Activated T-cell treated with anti-CD3 and anti-CD28 coated beads, Interleukin-2, amount 50 U/mL, for 72 hours (primary cell): Measurements from ENCODE around the gene NR3C1. TPM values are rescaled to one million over a fixed set of nuclear protein-coding genes. Genes with fewer than 3 reads are reported as not detected.
A peak's percentile ranks its signal among the peaks of the same experiment; 100 is the strongest.

Experiments used
- ATAC-seq, 2 donors: fragments of 150-1000 bp; cut with Tn5 transposase; replicated peaks in 1 of 2; 2 replicates each; pipeline ENCODE4 v1.10.0; 2021; ENCODE audit warnings: moderate library complexity in 2 of 2, mild to moderate bottlenecking in 1 of 2
- DNase-seq, 2 donors: peaks; one replicate each; pipeline ENCODE4 v3.0.0; 2021 to 2022; ENCODE audit warnings: mixed read lengths in 1 of 2
- H3K27ac Mint-ChIP-seq: one replicate; pipeline ENCODE4 v1.8.0; 2022; ENCODE audit warnings: mild to moderate bottlenecking, moderate library complexity, mixed read lengths
- H3K27me3 Mint-ChIP-seq: one replicate; pipeline ENCODE4 v1.8.0; 2022; ENCODE audit warnings: low read depth, mixed read lengths
- H3K36me3 Mint-ChIP-seq, 2 donors: one replicate each; pipeline ENCODE4 v1.8.0; 2022; ENCODE audit warnings: mixed read lengths in 2 of 2, mild to moderate bottlenecking in 1 of 2; ENCODE audit not compliant: insufficient read depth in 2 of 2
- H3K4me1 Mint-ChIP-seq: one replicate; pipeline ENCODE4 v1.8.0; 2022; ENCODE audit warnings: low read depth, mixed read lengths
- H3K4me3 Mint-ChIP-seq, 2 donors: one replicate each; pipeline ENCODE4 v1.8.0; 2022; ENCODE audit warnings: mild to moderate bottlenecking in 2 of 2, mixed read lengths in 2 of 2, moderate library complexity in 2 of 2
- H3K9me3 Mint-ChIP-seq, 2 donors: one replicate each; pipeline ENCODE4 v1.8.0; 2022; ENCODE audit warnings: mixed read lengths in 2 of 2
- total RNA-seq, 2 donors: library from RNA; stranded (reverse); gene quantifications; one replicate each; pipeline ENCODE4 v1.2.3, GENCODE V29; 2022

Gene NR3C1
- total RNA-seq, result 100 to 1,000 TPM in 1 of 2 donors, 10 to 100 TPM in 1; 93.5 to 104 TPM

DNA sequence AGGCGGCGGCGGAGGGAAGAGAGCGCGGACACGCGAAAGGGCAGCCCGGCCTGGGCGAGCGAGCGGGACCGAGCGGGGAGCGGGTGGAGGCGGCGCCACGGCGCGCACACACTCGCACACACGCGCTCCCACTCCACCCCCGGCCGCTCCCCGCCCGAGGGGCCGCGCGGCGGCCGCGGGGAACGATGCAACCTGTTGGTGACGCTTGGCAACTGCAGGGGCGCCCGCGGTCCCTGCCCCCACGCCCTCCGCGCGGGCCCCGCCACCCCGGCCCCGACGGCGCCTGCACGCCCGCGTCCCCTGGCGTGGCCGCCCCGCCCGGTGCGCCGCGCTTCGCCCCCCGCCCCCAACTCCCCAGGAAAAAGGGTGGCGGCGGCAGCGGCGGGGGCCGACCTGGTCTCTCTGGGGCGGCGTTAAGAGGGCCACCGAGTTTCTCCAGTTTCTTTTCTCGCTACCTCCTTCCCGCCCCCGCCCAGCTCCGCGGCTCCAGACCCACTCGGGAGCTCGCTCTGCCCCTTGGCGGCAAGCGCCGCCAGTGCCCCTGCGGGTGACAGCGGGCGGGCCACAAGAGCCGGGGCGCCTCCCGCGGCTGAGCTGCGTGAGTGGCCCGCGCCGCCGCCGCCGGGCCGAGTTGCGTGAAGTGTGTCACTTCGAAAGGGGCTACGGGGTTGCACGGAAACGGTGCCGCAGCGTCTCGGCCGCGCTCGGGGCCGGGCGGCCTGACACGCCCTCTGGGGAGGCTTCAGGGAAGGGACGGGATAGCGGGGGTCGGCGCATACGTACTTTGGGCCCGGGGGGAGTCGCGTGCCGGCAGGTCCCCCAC lies at the start of gene NR3C1:
NR3C1 (minus strand) TSS at position 94 of the 823 bp plus-strand sequence. CDS start 2,847 bp downstream, outside the sequence.
- peaks cover 55% of the 10 kb centered on the region for H3K4me1 Mint-ChIP-seq
- peak within 1 kb of the TSS; percentile 98 for H3K27ac Mint-ChIP-seq
- H3K36me3 Mint-ChIP-seq, result peaks cover 11 to 31% of the 10 kb centered on the region in 2 donors
- no peaks in the 10 kb centered on the region for H3K27me3 Mint-ChIP-seq
- ATAC-seq (peak; percentile 68 to 70), DNase-seq (peak; percentile 88 to 89)
- H3K4me3 Mint-ChIP-seq, result peak within 1 kb of the TSS; percentile 91 to 96
- peaks cover 0 to 3% of the 10 kb centered on the region in 2 donors for H3K9me3 Mint-ChIP-seq

DNA sequence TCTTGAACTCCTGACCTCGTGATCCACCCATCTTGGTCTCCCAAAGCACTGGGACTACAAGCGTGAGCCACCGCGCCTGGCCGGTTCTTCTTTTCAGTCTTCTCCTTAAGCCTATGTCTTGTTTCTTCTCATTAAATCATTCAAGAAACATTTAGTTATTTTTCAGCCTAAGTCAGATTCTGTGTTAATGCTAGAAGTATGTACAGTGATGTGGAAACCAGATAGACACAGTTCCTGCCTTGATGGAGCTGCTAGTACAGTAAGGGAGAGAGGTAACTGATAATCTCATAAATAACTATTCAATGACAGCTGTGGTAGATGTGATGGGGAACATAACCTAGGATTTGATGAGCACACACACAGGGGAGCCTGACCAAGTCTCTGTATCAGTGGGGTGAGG lies 46.3 kb upstream of the NR3C1 start:
- DNase-seq (no peak), ATAC-seq (no peak)
- Mint-ChIP-seq H3K27ac (no peak overlapping the region), H3K4me3 (no peak overlapping the region), H3K27me3 (no peaks in the 10 kb centered on the region), H3K36me3 (no peaks in the 10 kb centered on the region), H3K9me3 (no peaks in the 10 kb centered on the region), H3K4me1 (peaks cover 29% of the 10 kb centered on the region)

- DNase-seq (no peak), ATAC-seq (no peak)
- no peak overlapping the region for H3K27ac Mint-ChIP-seq
- peaks cover 35% of the 10 kb centered on the region for H3K4me1 Mint-ChIP-seq
- H3K27me3 Mint-ChIP-seq, result no peaks in the 10 kb centered on the region
- no peak overlapping the region for H3K4me3 Mint-ChIP-seq
- H3K36me3 Mint-ChIP-seq, result no peaks in the 10 kb centered on the region
- no peaks in the 10 kb centered on the region for H3K9me3 Mint-ChIP-seq
Observed at GRCh38 chr5:143448518-143448917, 45.0 kb upstream of the NR3C1 start.

DNA sequence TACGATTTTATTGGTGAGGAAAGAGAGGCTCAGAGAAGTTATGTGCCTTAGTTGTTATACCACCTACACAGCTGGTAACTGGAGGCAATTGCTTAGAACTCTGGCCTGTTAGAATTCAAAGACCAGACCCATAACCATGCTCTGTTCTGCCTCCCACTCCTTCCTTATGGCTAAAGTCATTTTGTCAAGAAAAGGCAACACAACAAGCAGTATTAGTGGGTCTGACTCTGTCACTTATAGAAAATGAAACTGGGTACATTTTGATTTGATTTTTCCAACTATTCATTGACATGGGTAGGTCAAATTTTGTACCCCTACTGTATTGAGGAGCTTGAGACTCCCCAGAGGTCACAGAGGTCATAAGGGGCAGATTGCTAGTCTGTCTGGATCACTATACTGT lies 44.5 kb upstream of the NR3C1 start:
- H3K27ac Mint-ChIP-seq, result peak overlapping the region; percentile 70
- DNase-seq (no peak), ATAC-seq (peak; percentile 5 to 72)
- no peaks in the 10 kb centered on the region for H3K27me3 Mint-ChIP-seq
- H3K4me1 Mint-ChIP-seq, result peaks cover 35% of the 10 kb centered on the region
- no peaks in the 10 kb centered on the region for H3K36me3 Mint-ChIP-seq
- peak overlapping the region in 1 of 2 donors; percentile 63 for H3K4me3 Mint-ChIP-seq
- H3K9me3 Mint-ChIP-seq, result no peaks in the 10 kb centered on the region

- no peaks in the 10 kb centered on the region for H3K36me3 Mint-ChIP-seq
- peaks cover 35% of the 10 kb centered on the region for H3K4me1 Mint-ChIP-seq
- DNase-seq (peak; percentile 19 to 25), ATAC-seq (peak; percentile 65 to 82)
- no peaks in the 10 kb centered on the region for H3K9me3 Mint-ChIP-seq
- H3K27ac Mint-ChIP-seq, result peak overlapping the region; percentile 64
- H3K4me3 Mint-ChIP-seq, result no peak overlapping the region
- no peaks in the 10 kb centered on the region for H3K27me3 Mint-ChIP-seq
Observed at GRCh38 chr5:143446535-143447226, 43.2 kb upstream of the NR3C1 start.

DNA sequence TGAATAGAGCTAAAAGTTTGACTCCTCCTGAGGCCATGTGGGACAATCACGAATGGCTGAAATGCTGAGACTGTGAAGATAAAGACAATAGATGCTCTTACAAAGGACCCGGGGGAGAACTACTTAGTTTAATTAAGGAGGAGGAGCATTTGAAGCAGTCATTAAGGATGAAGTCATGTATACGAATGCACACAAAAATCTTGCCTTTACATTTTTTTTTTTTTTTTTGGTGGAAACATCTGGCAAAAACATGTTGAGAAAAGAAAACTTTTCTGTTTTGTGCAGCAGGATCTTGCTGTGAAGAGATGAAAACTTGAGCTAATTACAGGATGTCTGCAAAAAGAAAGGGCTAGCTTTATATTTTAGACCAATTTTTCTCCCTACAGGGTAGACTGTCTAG lies 42.3 kb upstream of the NR3C1 start:
- H3K4me1 Mint-ChIP-seq, result peaks cover 35% of the 10 kb centered on the region
- no peak overlapping the region for H3K27ac Mint-ChIP-seq
- H3K4me3 Mint-ChIP-seq, result no peak overlapping the region
- no peak for ATAC-seq
- H3K36me3 Mint-ChIP-seq, result no peaks in the 10 kb centered on the region
- no peak for DNase-seq
- H3K27me3 Mint-ChIP-seq, result no peaks in the 10 kb centered on the region
- H3K9me3 Mint-ChIP-seq, result no peaks in the 10 kb centered on the region

DNA sequence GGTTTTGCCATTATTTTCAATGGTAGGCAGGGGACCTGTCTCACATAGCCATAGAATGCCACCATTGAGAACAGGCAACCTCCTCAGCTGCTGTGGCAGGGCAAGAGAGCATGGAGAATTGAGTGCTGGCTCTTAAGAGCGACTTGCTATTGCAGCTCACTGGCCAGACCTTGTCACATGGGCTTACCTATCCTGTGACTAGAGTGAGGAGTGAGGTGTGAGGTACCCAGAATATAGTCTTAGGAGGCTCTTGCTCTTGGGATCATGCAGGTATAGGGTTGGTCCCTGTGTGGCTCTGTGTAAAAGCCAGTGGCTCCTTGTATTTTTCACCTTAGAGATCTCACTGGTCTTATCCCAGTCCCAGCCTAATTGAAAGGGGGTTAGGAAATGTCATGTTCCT lies 39.8 kb upstream of the NR3C1 start:
- H3K27ac Mint-ChIP-seq, result no peak overlapping the region
- DNase-seq (no peak), ATAC-seq (peak in 1 of 2 donors; percentile 64)
- H3K36me3 Mint-ChIP-seq, result no peaks in the 10 kb centered on the region
- no peaks in the 10 kb centered on the region for H3K27me3 Mint-ChIP-seq
- no peak overlapping the region for H3K4me3 Mint-ChIP-seq
- H3K4me1 Mint-ChIP-seq, result peaks cover 31% of the 10 kb centered on the region
- H3K9me3 Mint-ChIP-seq, result no peaks in the 10 kb centered on the region

DNA sequence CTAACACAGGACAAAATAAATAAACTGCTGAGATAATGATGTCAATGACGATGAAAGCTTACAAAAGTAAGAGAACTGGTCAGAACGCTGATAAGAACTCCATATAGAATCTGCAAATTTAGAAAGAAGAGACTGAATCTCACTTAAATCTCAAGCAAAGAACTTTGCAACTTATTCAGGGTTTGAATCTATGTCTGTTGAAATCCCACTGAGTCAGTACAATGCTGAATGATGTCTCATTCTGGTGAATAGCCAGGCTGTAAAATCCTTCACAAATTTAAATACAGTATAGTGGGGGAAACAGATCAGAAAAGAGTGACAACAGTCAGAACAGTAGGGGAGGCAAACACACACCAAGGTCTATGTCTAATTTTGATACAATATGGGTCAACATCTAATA lies 38.9 kb upstream of the NR3C1 start:
- DNase-seq (no peak), ATAC-seq (no peak)
- no peak overlapping the region for H3K4me3 Mint-ChIP-seq
- H3K27me3 Mint-ChIP-seq, result no peaks in the 10 kb centered on the region
- H3K9me3 Mint-ChIP-seq, result no peaks in the 10 kb centered on the region
- no peak overlapping the region for H3K27ac Mint-ChIP-seq
- no peaks in the 10 kb centered on the region for H3K36me3 Mint-ChIP-seq
- H3K4me1 Mint-ChIP-seq, result peaks cover 30% of the 10 kb centered on the region

- Mint-ChIP-seq H3K9me3 (no peaks in the 10 kb centered on the region), H3K27ac (peak overlapping the region; percentile 58), H3K27me3 (no peaks in the 10 kb centered on the region), H3K36me3 (no peaks in the 10 kb centered on the region), H3K4me1 (peaks cover 30% of the 10 kb centered on the region), H3K4me3 (no peak overlapping the region)
- DNase-seq (no peak), ATAC-seq (no peak)
Observed at GRCh38 chr5:143440448-143441115, 37.1 kb upstream of the NR3C1 start.

DNA sequence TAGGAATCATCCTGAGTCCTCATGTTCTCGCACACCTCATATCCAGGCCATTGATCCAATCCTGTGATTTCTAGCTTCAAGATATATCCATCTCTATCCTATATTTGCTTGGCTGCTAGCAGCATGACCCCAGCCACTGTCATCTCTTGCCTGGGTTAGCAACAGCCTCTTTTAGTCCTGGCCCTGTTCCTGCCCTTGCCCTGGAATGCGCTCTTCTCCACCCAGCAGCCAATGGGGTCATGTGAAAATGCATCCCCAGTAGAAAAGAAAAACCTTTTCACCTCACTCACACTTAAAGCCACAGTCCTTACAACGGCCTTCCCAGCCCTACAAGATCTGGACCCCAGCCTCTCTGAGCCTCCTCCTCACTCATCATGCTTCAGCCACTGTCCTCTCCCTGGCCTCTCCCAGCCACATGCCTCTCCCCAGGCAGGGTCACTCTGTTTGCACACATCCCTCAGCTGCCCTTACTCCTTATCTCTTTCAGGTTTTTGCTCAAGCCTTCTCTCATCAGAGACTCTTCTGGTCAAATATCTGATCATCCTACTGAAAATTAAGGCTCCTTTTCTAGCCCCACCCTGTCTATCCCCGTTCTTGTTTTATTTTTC lies 34.3 kb upstream of the NR3C1 start:
- no peak for ATAC-seq
- H3K4me1 Mint-ChIP-seq, result peaks cover 50% of the 10 kb centered on the region

DNA sequence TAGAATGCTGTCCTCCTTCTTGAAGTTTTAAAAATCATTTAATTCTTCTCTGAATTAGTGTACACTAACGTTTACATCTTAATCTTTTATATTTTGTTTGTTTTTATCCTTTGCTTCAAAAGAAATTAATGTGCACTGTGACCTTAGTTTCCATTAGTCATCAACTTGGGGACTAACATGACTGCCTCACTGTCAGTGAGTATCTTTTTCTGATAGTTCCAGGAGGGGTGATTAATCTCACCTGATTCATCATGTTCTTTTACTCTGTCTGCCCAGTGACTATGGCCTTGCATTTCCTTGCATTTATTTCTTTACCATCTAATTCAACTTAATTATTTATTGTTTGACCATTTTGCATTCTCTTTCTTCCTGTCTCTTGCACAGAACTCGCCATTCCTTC lies 33.4 kb upstream of the NR3C1 start:
- Mint-ChIP-seq H3K36me3 (no peaks in the 10 kb centered on the region), H3K9me3 (no peaks in the 10 kb centered on the region), H3K27ac (peak overlapping the region; percentile 77), H3K27me3 (no peaks in the 10 kb centered on the region), H3K4me1 (peaks cover 56% of the 10 kb centered on the region), H3K4me3 (peak overlapping the region; percentile 33 to 71)
- no peak for DNase-seq
- ATAC-seq, result peak; percentile 81 to 83

More for the DNA sequence above, 34.3 kb upstream of the NR3C1 start:
- Mint-ChIP-seq H3K27ac (no peak overlapping the region), H3K27me3 (no peaks in the 10 kb centered on the region), H3K36me3 (no peaks in the 10 kb centered on the region), H3K4me3 (peak overlapping the region in 1 of 2 donors; percentile 71), H3K9me3 (no peaks in the 10 kb centered on the region)
- DNase-seq, result no peak

- Mint-ChIP-seq H3K9me3 (no peaks in the 10 kb centered on the region), H3K36me3 (peaks cover 0 to 2% of the 10 kb centered on the region in 2 donors), H3K27me3 (no peaks in the 10 kb centered on the region), H3K27ac (peak overlapping the region; percentile 93), H3K4me1 (peaks cover 70% of the 10 kb centered on the region), H3K4me3 (peak overlapping the region; percentile 91 to 95)
- DNase-seq (peak; percentile 18 to 41), ATAC-seq (peak; percentile 34 to 39)
Observed at GRCh38 chr5:143435210-143435657, 31.7 kb upstream of the NR3C1 start.
